ACC112 (cell line): ENCODE results near the gene MAGOH.

Source experiments
- H2AFZ ChIP-seq: fragments of 200-600 bp; sonication (generic); one replicate; pipeline ENCODE4 v1.6.0; 2017; ENCODE audit warnings: antibody characterized with exemption, low read length; ENCODE audit not compliant: unreplicated experiment
- H3K27ac ChIP-seq: fragments of 200-600 bp; sonication (generic); 2 replicates; pipeline ENCODE4 v1.5.1; 2014; ENCODE audit warnings: low read depth, mild to moderate bottlenecking, antibody characterized with exemption, low read length, moderate library complexity
- H3K27me3 ChIP-seq: fragments of 200-600 bp; sonication (generic); 2 replicates; pipeline ENCODE4 v1.6.1; 2014; ENCODE audit warnings: mild to moderate bottlenecking, antibody characterized with exemption, low read length, moderate library complexity, mixed read lengths; ENCODE audit not compliant: insufficient read depth
- H3K36me3 ChIP-seq: fragments of 200-600 bp; sonication (generic); 2 replicates; pipeline ENCODE4 v1.6.1; 2016; ENCODE audit warnings: mild to moderate bottlenecking, antibody characterized with exemption, low read length, moderate library complexity, mixed read lengths; ENCODE audit not compliant: insufficient read depth
- H3K4me1 ChIP-seq: fragments of 200-600 bp; sonication (generic); one replicate; pipeline ENCODE4 v1.6.1; 2016; ENCODE audit warnings: low read length, mixed read lengths; ENCODE audit not compliant: insufficient read depth, unreplicated experiment, control insufficient read depth
- H3K4me3 ChIP-seq: fragments of 200-600 bp; sonication (generic); 2 replicates; pipeline ENCODE4 v1.5.1; 2014; ENCODE audit warnings: mild to moderate bottlenecking, low read depth, low read length
- H3K79me2 ChIP-seq: fragments of 200-600 bp; sonication (generic); one replicate; pipeline ENCODE4 v1.6.0; 2016; ENCODE audit warnings: low read length; ENCODE audit not compliant: control insufficient read depth, unreplicated experiment, insufficient read depth

MAGOH gene

GRCh38 chr1:53256511-53257453 lies 18.5 kb upstream of the MAGOH start:
- Histone ChIP-seq H3K36me3 (peaks cover 3% of the 10 kb centered on the region; the same call in 1 of the 2 replicates), H3K4me1 (peaks cover 7% of the 10 kb centered on the region), H3K4me3 (no peak overlapping the region), H3K79me2 (no peaks in the 10 kb centered on the region), H3K27me3 (no peaks in the 10 kb centered on the region), H2AFZ (no peak overlapping the region), H3K27ac (no peak overlapping the region)

- H3K36me3 ChIP-seq = no peaks in the 10 kb centered on the region
- no peaks in the 10 kb centered on the region for H3K27me3 ChIP-seq
- H3K4me3 ChIP-seq = no peak overlapping the region
- no peaks in the 10 kb centered on the region for H3K79me2 ChIP-seq
- H3K4me1 ChIP-seq = peaks cover 7% of the 10 kb centered on the region
- no peak overlapping the region for H3K27ac ChIP-seq
- H2AFZ ChIP-seq = no peak overlapping the region
These were observed 16.7 kb upstream of the MAGOH start for GRCh38 chr1:53255031-53255430.

- H3K27me3 ChIP-seq = no peaks in the 10 kb centered on the region
- no peaks in the 10 kb centered on the region for H3K79me2 ChIP-seq
- no peaks in the 10 kb centered on the region for H3K36me3 ChIP-seq
- no peak overlapping the region for H3K4me3 ChIP-seq
- H3K27ac ChIP-seq = peak overlapping the region; percentile 41
- peak overlapping the region; percentile 78 for H2AFZ ChIP-seq
- peaks cover 7% of the 10 kb centered on the region for H3K4me1 ChIP-seq
These were observed 15.8 kb upstream of the MAGOH start for GRCh38 chr1:53254011-53254640.

- Histone ChIP-seq H3K27ac (no peak overlapping the region), H3K4me1 (peaks cover 7% of the 10 kb centered on the region), H3K27me3 (no peaks in the 10 kb centered on the region), H3K36me3 (peaks cover 10% of the 10 kb centered on the region), H3K4me3 (no peak overlapping the region), H3K79me2 (no peaks in the 10 kb centered on the region), H2AFZ (no peak overlapping the region)
These were observed 12.0 kb upstream of the MAGOH start for GRCh38 chr1:53250325-53250724.

GRCh38 chr1:53249706-53250105 lies 11.4 kb upstream of the MAGOH start:
- Histone ChIP-seq H3K79me2 (no peaks in the 10 kb centered on the region), H3K4me3 (no peak overlapping the region), H3K36me3 (peaks cover 10% of the 10 kb centered on the region), H2AFZ (no peak overlapping the region), H3K27me3 (no peaks in the 10 kb centered on the region), H3K27ac (no peak overlapping the region), H3K4me1 (peaks cover 7% of the 10 kb centered on the region)

- H3K4me1 ChIP-seq = no peaks in the 10 kb centered on the region
- H3K36me3 ChIP-seq = peaks cover 10% of the 10 kb centered on the region
- H3K79me2 ChIP-seq = no peaks in the 10 kb centered on the region
- H2AFZ ChIP-seq = no peak overlapping the region
- H3K4me3 ChIP-seq = no peak overlapping the region
- no peaks in the 10 kb centered on the region for H3K27me3 ChIP-seq
- no peak overlapping the region for H3K27ac ChIP-seq
These were observed 8.2 kb upstream of the MAGOH start for GRCh38 chr1:53246261-53247134.

GRCh38 chr1:53244141-53244540 lies 5.8 kb upstream of the MAGOH start:
- H3K27me3 ChIP-seq = no peaks in the 10 kb centered on the region
- H3K79me2 ChIP-seq = no peaks in the 10 kb centered on the region
- no peak overlapping the region for H2AFZ ChIP-seq
- no peak overlapping the region for H3K4me3 ChIP-seq
- peaks cover 10% of the 10 kb centered on the region for H3K36me3 ChIP-seq
- no peak overlapping the region for H3K27ac ChIP-seq
- H3K4me1 ChIP-seq = peaks cover 2% of the 10 kb centered on the region

GRCh38 chr1:53242381-53242780 lies 4.1 kb upstream of the MAGOH start:
- Histone ChIP-seq H2AFZ (no peak overlapping the region), H3K27me3 (no peaks in the 10 kb centered on the region), H3K79me2 (peaks cover 9% of the 10 kb centered on the region), H3K27ac (no peak overlapping the region), H3K36me3 (peaks cover 10% of the 10 kb centered on the region), H3K4me1 (peaks cover 6% of the 10 kb centered on the region), H3K4me3 (no peak overlapping the region)

- Histone ChIP-seq H3K36me3 (peaks cover 7% of the 10 kb centered on the region), H3K4me3 (no peak overlapping the region), H2AFZ (no peak overlapping the region), H3K79me2 (peaks cover 15% of the 10 kb centered on the region), H3K4me1 (peaks cover 10% of the 10 kb centered on the region), H3K27me3 (no peaks in the 10 kb centered on the region), H3K27ac (no peak overlapping the region)
These were observed 3.5 kb upstream of the MAGOH start for GRCh38 chr1:53241828-53242227.

GRCh38 chr1:53237638-53238037 lies 680 bp downstream of the MAGOH start:
- H3K36me3 ChIP-seq = peaks cover 18% of the 10 kb centered on the region
- peak overlapping the region; percentile 100 for H3K4me3 ChIP-seq
- H2AFZ ChIP-seq = peak overlapping the region; percentile 68
- no peaks in the 10 kb centered on the region for H3K27me3 ChIP-seq
- H3K27ac ChIP-seq = peak overlapping the region; percentile 42; the same call in 1 of the 2 replicates
- H3K4me1 ChIP-seq = peaks cover 17% of the 10 kb centered on the region
- H3K79me2 ChIP-seq = peaks cover 36% of the 10 kb centered on the region
